Spleen (tissue), 7 donors: Measurements from ENCODE around the gene KXD1.

Experiments used
- CTCF ChIP-seq, 11 experiments: fragments of 200-600 bp in 7 of 11; fragments of 450-650 bp in 4 of 11; sonication (generic) in 4 of 11; IDR thresholded peaks in 8 of 11; conservative IDR thresholded peaks in 3 of 11; 1 replicate in 7 of 11; 2 replicates in 4 of 11; pipeline versions ENCODE4 v1.4.0 to v1.8.0; 2016 to 2021; ENCODE audit warnings: antibody characterized with exemption in 11 of 11, inconsistent platforms in 4 of 11, mild to moderate bottlenecking in 1 of 11
- POLR2A ChIP-seq, 3 donors: fragments of 450-650 bp; IDR thresholded peaks; one replicate each; pipeline ENCODE4 v1.5.1; 2017; ENCODE audit warnings: antibody characterized with exemption in 3 of 3, mild to moderate bottlenecking in 1 of 3
- POLR2AphosphoS5 ChIP-seq, 3 donors: sonication (generic); formaldehyde crosslinking; IDR thresholded peaks; one replicate each; pipeline ENCODE4 v1.5.1; 2017; ENCODE audit warnings: antibody characterized with exemption in 3 of 3
- donor health status: DM: no; HTN: no; CAD: no; lungs with moderate emphysema.
- donor health status: DM: no; HTN: no; CAD: no.
- donor health status: DM: no; HTN: no; CAD: no.

GRCh38 chr19:18558604-18559003, 934 bp downstream of the KXD1 start:
- TF ChIP-seq POLR2AphosphoS5 (IDR thresholded peaks at IDR 0.05) (no peak), CTCF (IDR thresholded peaks at IDR 0.05 in 8 of 11, conservative IDR thresholded peaks at IDR 0.05 in 3 of 11) (no peak), POLR2A (IDR thresholded peaks at IDR 0.05) (no peak)
